GM12873 (cell line): Measurements from ENCODE around the gene HAAO.

Experiments
- TF ChIP-seq, protein P1 (sequence below): IDR thresholded peaks from 2 replicates; pipeline ENCODE4 v1.5.1; 2012; ENCODE audit warnings: low read depth, mild to moderate bottlenecking, moderate library complexity, low read length, control low read depth; ENCODE audit not compliant: insufficient read depth; ENCODE audit errors: missing control alignments

HAAO gene

GRCh38 chr2:42788882-42789281 is 3.5 kb downstream of the HAAO start:
- TF ChIP-seq, protein P1, sequence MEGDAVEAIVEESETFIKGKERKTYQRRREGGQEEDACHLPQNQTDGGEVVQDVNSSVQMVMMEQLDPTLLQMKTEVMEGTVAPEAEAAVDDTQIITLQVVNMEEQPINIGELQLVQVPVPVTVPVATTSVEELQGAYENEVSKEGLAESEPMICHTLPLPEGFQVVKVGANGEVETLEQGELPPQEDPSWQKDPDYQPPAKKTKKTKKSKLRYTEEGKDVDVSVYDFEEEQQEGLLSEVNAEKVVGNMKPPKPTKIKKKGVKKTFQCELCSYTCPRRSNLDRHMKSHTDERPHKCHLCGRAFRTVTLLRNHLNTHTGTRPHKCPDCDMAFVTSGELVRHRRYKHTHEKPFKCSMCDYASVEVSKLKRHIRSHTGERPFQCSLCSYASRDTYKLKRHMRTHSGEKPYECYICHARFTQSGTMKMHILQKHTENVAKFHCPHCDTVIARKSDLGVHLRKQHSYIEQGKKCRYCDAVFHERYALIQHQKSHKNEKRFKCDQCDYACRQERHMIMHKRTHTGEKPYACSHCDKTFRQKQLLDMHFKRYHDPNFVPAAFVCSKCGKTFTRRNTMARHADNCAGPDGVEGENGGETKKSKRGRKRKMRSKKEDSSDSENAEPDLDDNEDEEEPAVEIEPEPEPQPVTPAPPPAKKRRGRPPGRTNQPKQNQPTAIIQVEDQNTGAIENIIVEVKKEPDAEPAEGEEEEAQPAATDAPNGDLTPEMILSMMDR: no peak

DNA sequence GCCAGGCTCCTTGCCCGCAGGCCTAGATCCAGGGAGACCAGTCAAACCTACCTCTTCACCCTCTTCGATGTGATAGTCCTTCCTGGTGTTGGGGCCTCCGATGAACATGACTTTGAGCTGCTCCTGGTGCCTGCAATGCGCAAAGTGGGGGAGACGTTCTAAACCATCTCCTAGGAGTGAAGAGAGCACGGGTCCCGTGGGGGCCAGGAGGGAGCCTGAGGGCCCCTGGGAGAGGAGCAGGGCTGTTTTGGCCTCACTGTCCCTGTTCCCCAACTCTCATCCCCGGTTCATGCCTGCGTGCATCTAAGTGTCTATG is 3.9 kb downstream of the HAAO start:
- TF ChIP-seq, protein P1: no peak

DNA sequence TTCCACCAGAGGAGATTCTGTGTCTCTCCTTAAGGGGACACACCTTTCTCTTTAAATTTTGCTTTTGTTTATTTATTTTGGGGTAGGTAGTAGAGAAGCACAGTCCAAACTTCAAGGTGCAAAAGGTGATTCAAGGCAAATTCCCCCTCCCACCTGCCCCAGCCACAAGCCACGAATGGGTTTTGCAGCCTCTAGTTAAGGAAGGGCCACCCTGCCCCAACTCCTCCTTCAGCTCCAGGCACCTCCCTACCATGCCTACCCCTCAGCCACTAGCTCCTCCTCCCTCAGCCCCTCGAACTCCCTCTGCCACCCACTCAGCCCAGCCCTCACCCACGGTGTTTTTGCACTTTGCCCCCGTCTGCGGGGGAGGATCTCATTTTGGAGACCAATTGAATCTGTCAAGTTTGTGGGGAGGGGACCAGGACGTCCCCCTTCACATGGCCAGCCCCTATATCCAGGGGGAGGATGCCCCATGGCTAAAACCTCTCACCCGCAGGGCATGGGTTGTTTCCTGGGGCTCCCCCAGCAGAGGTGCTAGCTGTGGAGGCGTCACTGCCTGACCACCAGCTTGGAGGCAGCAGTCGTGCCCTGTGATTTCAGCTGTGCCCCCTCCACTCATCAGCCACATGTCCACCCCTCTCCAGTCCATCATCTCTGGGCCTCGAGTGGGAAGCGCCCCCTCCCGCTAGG is 4.5 kb downstream of the HAAO start:
- TF ChIP-seq, protein P1: no peak

DNA sequence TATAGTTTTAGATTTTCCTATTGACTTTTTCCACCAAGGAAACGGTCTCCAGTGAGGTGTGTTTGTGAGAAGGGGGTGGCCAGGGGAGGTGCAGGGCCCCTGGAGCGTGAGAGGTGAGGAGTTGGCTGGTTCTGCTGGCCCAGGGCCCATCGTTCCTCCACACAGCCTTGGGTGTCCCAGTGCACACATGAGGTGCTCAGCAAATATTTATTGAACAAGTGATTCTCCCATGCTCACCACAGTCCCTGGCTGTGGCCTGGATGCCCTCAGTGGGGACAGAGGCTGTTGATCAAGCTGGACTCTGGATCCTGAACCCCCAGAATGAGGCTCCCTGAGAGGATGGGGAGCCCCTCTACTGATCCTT is 5.0 kb downstream of the HAAO start:
- TF ChIP-seq, protein P1: no peak

GRCh38 chr2:42786561-42787345 is 5.6 kb downstream of the HAAO start:
- TF ChIP-seq, protein P1: no peak

DNA sequence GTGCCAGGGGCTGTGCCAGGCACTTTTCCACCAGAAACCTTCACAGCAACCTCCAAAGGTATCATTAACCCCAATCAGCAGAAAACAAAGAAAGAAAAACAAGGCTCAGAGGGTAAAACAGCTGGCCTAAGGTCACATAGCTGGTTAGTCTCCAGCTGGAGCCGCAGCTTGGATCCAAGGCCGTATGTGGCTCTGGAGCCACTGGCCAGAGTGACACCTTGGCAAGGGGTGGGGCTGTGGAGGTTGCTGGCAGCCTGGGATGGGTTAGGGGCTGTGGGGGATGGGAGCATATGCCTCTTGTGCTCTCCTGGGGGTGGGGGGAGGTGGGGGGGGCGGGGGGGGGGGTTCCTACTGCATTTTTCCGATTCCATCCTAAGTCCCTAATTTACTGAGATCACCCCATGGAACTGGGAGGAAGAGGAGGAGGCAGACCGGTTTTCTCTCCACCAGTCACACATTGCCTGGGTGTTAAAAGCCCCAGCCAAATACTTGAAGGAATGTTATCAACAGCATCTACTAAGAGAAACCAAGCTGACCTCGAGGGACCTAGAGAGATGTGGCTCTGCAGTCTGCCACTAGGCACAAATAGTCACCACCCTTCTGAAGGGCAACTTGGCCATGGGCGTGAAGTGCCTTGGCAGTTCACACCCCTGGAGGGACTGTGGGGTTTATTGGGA is 8.0 kb downstream of the HAAO start:
- TF ChIP-seq, protein P1: no peak

DNA sequence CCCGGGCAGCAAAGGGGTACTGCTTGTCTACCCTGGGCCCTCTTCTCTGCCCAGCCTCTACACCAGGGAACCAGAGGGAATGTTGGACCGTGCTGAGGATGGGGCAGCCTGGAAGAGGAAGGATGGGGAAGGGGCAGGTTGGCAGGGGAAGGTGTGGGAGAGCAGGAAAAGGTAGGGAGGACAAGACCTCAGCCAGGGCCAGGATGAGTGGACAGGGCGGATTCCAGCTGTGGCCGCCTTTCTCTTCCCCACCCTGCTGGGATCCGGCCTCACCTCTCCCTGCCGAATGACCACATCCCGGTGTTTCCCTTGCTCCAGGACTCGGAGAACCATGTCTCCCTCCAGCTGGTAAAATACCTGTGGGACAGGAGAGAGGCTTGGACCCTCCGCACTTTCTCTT is 8.9 kb downstream of the HAAO start:
- TF ChIP-seq, protein P1: no peak
